Nephron progenitor cell (in vitro differentiated cells): ENCODE data around the gene ATP7A.
A peak's percentile ranks its signal among the peaks of the same experiment; 100 is the strongest.

Experiments used
- DNase-seq: peaks from one replicate; pipeline ENCODE4 v3.0.0; 2021
- H3K27ac Mint-ChIP-seq: 2 replicates; pipeline ENCODE4 v1.8.0; 2021; ENCODE audit warnings: mild to moderate bottlenecking, moderate library complexity, mixed read lengths
- H3K27me3 Mint-ChIP-seq: 2 replicates; pipeline ENCODE4 v1.8.0; 2021; ENCODE audit warnings: mild to moderate bottlenecking, low read depth, mixed read lengths; ENCODE audit not compliant: poor library complexity
- H3K36me3 Mint-ChIP-seq: 2 replicates; pipeline ENCODE4 v1.8.0; 2021; ENCODE audit warnings: low read depth, mixed read lengths
- H3K4me1 Mint-ChIP-seq: 2 replicates; pipeline ENCODE4 v1.8.0; 2021; ENCODE audit warnings: mixed read lengths
- H3K4me3 Mint-ChIP-seq: 2 replicates; pipeline ENCODE4 v1.8.0; 2021; ENCODE audit warnings: mild to moderate bottlenecking, moderate library complexity, mixed read lengths
- H3K9me3 Mint-ChIP-seq: 2 replicates; pipeline ENCODE4 v1.8.0; 2021; ENCODE audit warnings: mild to moderate bottlenecking, moderate library complexity, mixed read lengths
- CTCF ChIP-seq: fragments of 200-600 bp; sonication (generic); IDR thresholded peaks from 2 replicates; pipeline ENCODE4 v1.5.0; 2021; ENCODE audit warnings: antibody characterized with exemption

The ATP7A gene

GRCh38 chrX:78092296-78092695 lies 181.8 kb downstream of the ATP7A start:
- Mint-ChIP-seq H3K4me3 (no peak overlapping the region), H3K27ac (no peak overlapping the region)
- peak; percentile 12 for DNase-seq

DNA sequence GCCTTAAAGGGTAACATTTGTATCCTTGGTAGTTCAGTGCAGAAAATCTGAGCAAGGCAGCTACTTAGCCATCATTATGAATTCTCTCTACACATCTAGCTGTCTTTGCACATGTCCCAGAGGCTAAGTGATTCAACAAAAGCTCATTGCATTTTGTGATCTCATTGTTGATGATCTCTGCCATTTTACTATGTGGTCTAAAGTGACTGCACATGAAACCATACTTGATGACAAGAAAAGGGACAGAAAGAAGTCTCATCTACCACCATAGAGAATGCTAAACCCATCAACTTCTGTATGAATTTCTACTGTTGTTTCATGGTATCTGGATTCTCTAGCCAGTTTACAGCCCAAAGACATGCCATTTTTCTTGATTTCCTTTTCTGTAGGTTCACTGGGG lies 187.6 kb downstream of the ATP7A start:
- H3K36me3 Mint-ChIP-seq = peaks cover 5% of the 10 kb centered on the region
- no peak overlapping the region for H3K4me3 Mint-ChIP-seq
- no peak for TF ChIP-seq CTCF
- H3K27me3 Mint-ChIP-seq = peaks cover 10% of the 10 kb centered on the region
- H3K4me1 Mint-ChIP-seq = peaks cover 8% of the 10 kb centered on the region
- H3K27ac Mint-ChIP-seq = no peak overlapping the region
- DNase-seq = no peak
- peaks cover 42% of the 10 kb centered on the region for H3K9me3 Mint-ChIP-seq

More at GRCh38 chrX:78092296-78092695, 181.8 kb downstream of the ATP7A start:
- peaks cover 8% of the 10 kb centered on the region for H3K4me1 Mint-ChIP-seq
- peak; percentile 20 for TF ChIP-seq CTCF
- H3K36me3 Mint-ChIP-seq = no peaks in the 10 kb centered on the region
- H3K27me3 Mint-ChIP-seq = no peaks in the 10 kb centered on the region
- peaks cover 56% of the 10 kb centered on the region for H3K9me3 Mint-ChIP-seq
